GM06990 (cell line): ENCODE results near the gene SPATA12.

ENCODE experiments used
- DNase-seq: peaks from one replicate; pipeline ENCODE4 v3.0.0-alpha.2; 2011; ENCODE audit not compliant: insufficient read length; ENCODE audit errors: extremely low read depth
- H3K27me3 ChIP-seq: replicated peaks from 2 replicates; pipeline ENCODE4 v1.6.0; 2011; ENCODE audit warnings: low read length; ENCODE audit not compliant: control insufficient read depth, insufficient read depth
- H3K36me3 ChIP-seq: 2 replicates; pipeline ENCODE4 v1.5.1; 2011; ENCODE audit warnings: low read length; ENCODE audit not compliant: control insufficient read depth, insufficient read depth
- H3K4me3 ChIP-seq: replicated peaks from 2 replicates; pipeline ENCODE4 v1.5.1; 2011; ENCODE audit warnings: low read depth, mild to moderate bottlenecking, control low read depth, low read length
- CTCF ChIP-seq: IDR thresholded peaks from 2 replicates; pipeline ENCODE4 v1.5.1; 2011; ENCODE audit warnings: low read length, control low read depth, mild to moderate bottlenecking, inconsistent platforms; ENCODE audit not compliant: insufficient read depth, poor library complexity, severe bottlenecking

SPATA12 gene

GRCh38 chr3:57053122-57053521, 7.3 kb upstream of the SPATA12 start:
- Histone ChIP-seq H3K36me3 (no peaks in the 10 kb centered on the region), H3K27me3 (no peaks in the 10 kb centered on the region), H3K4me3 (no peak overlapping the region)
- no peak for TF ChIP-seq CTCF
- no peak for DNase-seq

- H3K4me3 ChIP-seq = no peak overlapping the region
- no peak for DNase-seq
- H3K27me3 ChIP-seq = no peaks in the 10 kb centered on the region
- no peaks in the 10 kb centered on the region for H3K36me3 ChIP-seq
- TF ChIP-seq CTCF = no peak
Measured at GRCh38 chr3:57057351-57057750, 3.1 kb upstream of the SPATA12 start.

GRCh38 chr3:57059411-57059810, 1.1 kb upstream of the SPATA12 start:
- Histone ChIP-seq H3K4me3 (no peak overlapping the region), H3K27me3 (no peaks in the 10 kb centered on the region), H3K36me3 (no peaks in the 10 kb centered on the region)
- DNase-seq = no peak
- TF ChIP-seq CTCF = no peak

GRCh38 chr3:57061556-57061955, 1.1 kb downstream of the SPATA12 start:
- H3K36me3 ChIP-seq = no peaks in the 10 kb centered on the region
- DNase-seq = no peak
- no peak overlapping the region for H3K4me3 ChIP-seq
- no peaks in the 10 kb centered on the region for H3K27me3 ChIP-seq
- no peak for TF ChIP-seq CTCF

GRCh38 chr3:57062101-57062631, 1.7 kb downstream of the SPATA12 start:
- Histone ChIP-seq H3K27me3 (no peaks in the 10 kb centered on the region), H3K4me3 (no peak overlapping the region), H3K36me3 (no peaks in the 10 kb centered on the region)
- no peak for TF ChIP-seq CTCF
- no peak for DNase-seq

- TF ChIP-seq CTCF = no peak
- H3K36me3 ChIP-seq = no peaks in the 10 kb centered on the region
- no peak for DNase-seq
- no peak overlapping the region for H3K4me3 ChIP-seq
- H3K27me3 ChIP-seq = no peaks in the 10 kb centered on the region
Measured at GRCh38 chr3:57063032-57063431, 2.6 kb downstream of the SPATA12 start.
